Duodenal mucosa (tissue), 2 donors: ENCODE results near the gene C1orf210.

ENCODE experiments used
- H3K27ac ChIP-seq: one replicate; pipeline ENCODE4 v1.7.0; 2013; ENCODE audit warnings: low read depth, low read length
- H3K27me3 ChIP-seq, 2 donors: one replicate each; pipeline ENCODE4 v1.7.0; 2013; ENCODE audit warnings: low read length in 2 of 2, control low read depth in 1 of 2; ENCODE audit not compliant: insufficient read depth in 2 of 2, control insufficient read depth in 1 of 2
- H3K36me3 ChIP-seq, 2 donors: one replicate each; pipeline ENCODE4 v1.7.0; 2013; ENCODE audit warnings: low read length in 2 of 2, control low read depth in 1 of 2; ENCODE audit not compliant: insufficient read depth in 2 of 2, control insufficient read depth in 1 of 2
- H3K4me1 ChIP-seq, 2 donors: one replicate each; pipeline ENCODE4 v1.7.0; 2013; ENCODE audit warnings: low read length in 2 of 2, control low read depth in 1 of 2; ENCODE audit not compliant: insufficient read depth in 2 of 2, control insufficient read depth in 1 of 2
- H3K4me3 ChIP-seq, 2 donors: one replicate each; pipeline ENCODE4 v1.7.0; 2013; ENCODE audit warnings: low read length in 2 of 2, low read depth in 1 of 2
- H3K9ac ChIP-seq, 2 donors: one replicate each; pipeline ENCODE4 v1.7.0; 2013; ENCODE audit warnings: low read length in 2 of 2, low read depth in 1 of 2
- H3K9me3 ChIP-seq, 2 donors: one replicate each; pipeline ENCODE4 v1.7.0; 2013; ENCODE audit warnings: low read length in 2 of 2, control low read depth in 1 of 2; ENCODE audit not compliant: control insufficient read depth in 1 of 2

The C1orf210 gene

DNA sequence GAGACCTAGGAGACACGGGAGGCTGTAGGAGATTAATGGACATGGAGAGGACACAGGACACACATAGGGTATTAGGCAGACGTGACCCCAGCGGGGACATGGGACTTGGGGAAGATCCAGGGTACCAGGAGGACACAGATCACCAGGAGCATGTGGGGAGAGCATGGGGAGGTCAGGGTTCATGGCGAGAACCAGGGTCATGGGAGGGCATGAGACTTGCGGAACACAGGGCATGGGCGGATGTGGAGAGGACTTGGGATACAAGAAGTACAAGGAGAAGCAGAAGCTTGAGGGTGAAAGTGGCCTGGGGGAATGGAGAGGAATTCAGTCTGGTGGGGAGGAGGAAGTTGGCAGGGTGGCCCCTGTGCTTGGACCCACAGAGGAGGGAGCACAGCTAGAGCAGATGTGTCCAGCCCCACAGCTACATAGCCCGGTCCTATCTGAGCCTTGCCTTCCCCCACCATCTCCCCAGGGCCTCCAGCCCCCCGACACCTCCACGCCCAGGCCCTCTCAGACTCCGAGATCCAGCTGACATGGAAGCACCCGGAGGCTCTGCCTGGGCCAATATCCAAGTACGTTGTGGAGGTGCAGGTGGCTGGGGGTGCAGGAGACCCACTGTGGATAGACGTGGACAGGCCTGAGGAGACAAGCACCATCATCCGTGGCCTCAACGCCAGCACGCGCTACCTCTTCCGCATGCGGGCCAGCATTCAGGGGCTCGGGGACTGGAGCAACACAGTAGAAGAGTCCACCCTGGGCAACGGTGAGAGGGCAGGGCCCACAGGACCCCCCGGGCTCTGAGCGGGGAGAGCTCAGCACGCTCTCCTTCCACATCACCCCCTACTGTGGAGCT lies 27.5 kb upstream of the C1orf210 start:
- peaks cover 0 to 4% of the 10 kb centered on the region in 2 donors for H3K4me1 ChIP-seq
- H3K27ac ChIP-seq = no peak overlapping the region
- H3K36me3 ChIP-seq = no peaks in the 10 kb centered on the region
- no peak overlapping the region for H3K9ac ChIP-seq
- no peak overlapping the region for H3K4me3 ChIP-seq
- no peaks in the 10 kb centered on the region for H3K27me3 ChIP-seq
- no peaks in the 10 kb centered on the region for H3K9me3 ChIP-seq

DNA sequence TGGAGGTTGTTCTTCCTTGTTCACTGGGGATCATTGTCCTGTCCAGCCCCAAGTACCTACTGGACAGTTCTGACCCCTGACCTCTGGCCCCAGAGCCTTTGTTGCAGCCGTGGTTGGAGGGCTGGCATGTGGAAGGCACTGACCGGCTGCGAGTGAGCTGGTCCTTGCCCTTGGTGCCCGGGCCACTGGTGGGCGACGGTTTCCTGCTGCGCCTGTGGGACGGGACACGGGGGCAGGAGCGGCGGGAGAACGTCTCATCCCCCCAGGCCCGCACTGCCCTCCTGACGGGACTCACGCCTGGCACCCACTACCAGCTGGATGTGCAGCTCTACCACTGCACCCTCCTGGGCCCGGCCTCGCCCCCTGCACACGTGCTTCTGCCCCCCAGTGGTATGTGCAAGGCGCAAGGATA lies 26.8 kb upstream of the C1orf210 start:
- H3K27me3 ChIP-seq = no peaks in the 10 kb centered on the region
- peaks cover 0 to 4% of the 10 kb centered on the region in 2 donors for H3K4me1 ChIP-seq
- no peak overlapping the region for H3K4me3 ChIP-seq
- no peak overlapping the region for H3K9ac ChIP-seq
- no peak overlapping the region for H3K27ac ChIP-seq
- H3K9me3 ChIP-seq = no peaks in the 10 kb centered on the region
- no peaks in the 10 kb centered on the region for H3K36me3 ChIP-seq

DNA sequence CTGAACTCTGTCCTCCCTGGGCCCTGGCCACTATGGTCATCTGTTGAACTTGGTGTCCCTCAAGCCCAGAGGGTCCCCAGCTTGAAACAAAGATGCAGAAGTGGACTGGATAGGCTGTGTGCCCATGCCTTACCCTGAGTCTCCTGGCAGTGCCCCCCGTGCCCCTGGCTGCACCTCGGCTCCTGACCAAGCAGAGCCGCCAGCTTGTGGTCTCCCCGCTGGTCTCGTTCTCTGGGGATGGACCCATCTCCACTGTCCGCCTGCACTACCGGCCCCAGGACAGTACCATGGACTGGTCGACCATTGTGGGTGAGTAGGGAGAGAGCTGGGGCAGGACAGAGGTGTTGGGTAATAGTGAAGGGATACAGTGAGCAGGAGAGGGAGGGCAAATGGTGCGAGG lies 26.1 kb upstream of the C1orf210 start:
- Histone ChIP-seq H3K4me1 (peaks cover 0 to 4% of the 10 kb centered on the region in 2 donors), H3K4me3 (no peak overlapping the region), H3K36me3 (no peaks in the 10 kb centered on the region), H3K27ac (no peak overlapping the region), H3K9me3 (no peaks in the 10 kb centered on the region), H3K27me3 (no peaks in the 10 kb centered on the region), H3K9ac (no peak overlapping the region)

DNA sequence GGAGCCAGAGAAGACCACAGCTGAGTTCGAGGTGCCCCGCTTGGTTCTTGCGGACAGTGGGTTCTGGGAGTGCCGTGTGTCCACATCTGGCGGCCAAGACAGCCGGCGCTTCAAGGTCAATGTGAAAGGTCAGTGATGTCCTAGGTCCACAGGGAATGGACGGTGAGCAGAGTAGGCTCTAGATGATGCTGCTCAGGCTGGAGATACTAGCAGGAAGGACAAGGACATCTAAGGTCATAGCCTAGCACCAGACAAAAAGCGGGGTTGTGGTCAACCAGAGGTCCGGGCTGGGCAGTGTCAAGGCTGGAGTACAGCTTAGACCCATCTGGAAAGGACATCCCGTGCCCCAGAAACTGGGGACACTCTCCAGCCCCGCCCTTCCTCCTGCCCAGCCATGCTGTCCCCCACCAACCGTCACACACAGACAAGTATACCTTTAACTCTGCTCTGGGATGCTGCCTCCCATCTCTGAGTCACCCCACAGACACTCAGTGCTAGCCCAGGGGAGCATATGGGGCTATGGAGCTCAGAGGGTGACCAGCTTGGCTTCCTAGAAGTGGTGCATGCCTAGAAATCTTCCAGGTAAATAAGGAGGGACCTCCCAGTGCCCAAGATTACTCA lies 24.1 kb upstream of the C1orf210 start:
- no peaks in the 10 kb centered on the region for H3K9me3 ChIP-seq
- no peaks in the 10 kb centered on the region for H3K36me3 ChIP-seq

DNA sequence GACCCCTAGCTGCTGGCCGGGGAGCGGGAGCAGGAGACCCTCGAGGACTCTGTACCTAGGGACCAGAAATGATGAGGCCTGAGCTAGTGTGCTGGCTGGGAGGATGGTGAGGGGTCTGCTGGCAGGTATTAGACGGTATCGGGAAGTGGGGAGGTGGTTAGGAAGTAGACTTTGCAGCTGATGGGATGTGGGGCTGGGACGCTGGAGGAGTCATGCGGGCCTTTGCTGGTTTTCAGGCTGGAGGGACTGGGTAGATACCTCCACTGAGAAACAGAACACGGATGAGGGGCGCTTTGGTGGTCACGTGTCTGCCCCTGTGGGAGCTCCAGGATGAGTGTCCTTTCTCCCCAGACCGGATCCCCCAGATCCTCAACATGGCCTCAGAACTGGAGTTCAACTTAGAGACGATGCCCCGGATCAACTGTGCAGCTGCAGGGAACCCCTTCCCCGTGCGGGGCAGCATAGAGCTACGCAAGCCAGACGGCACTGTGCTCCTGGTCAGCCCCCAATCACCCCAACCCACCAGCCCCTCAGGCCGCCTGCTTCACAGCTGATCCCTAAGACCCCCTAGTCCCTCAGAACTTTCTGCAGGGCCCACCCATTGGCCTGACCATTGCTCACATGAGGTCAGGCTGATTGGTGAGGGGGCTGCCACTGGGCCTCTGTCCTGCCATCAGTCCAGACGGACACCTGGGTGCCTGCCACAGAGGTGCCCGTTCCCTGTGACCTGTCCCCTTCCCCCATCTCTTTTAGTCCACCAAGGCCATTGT lies 23.4 kb upstream of the C1orf210 start:
- H3K27ac ChIP-seq = no peak overlapping the region
- H3K9ac ChIP-seq = no peak overlapping the region
- no peaks in the 10 kb centered on the region for H3K9me3 ChIP-seq
- no peaks in the 10 kb centered on the region for H3K27me3 ChIP-seq
- no peaks in the 10 kb centered on the region for H3K36me3 ChIP-seq
- H3K4me1 ChIP-seq = peaks cover 9 to 13% of the 10 kb centered on the region in 2 donors
- no peak overlapping the region for H3K4me3 ChIP-seq

More for the DNA sequence above, 24.1 kb upstream of the C1orf210 start:
- Histone ChIP-seq H3K4me3 (no peak overlapping the region), H3K27me3 (no peaks in the 10 kb centered on the region), H3K9ac (no peak overlapping the region), H3K27ac (no peak overlapping the region), H3K4me1 (peaks cover 8% of the 10 kb centered on the region in 2 donors)

DNA sequence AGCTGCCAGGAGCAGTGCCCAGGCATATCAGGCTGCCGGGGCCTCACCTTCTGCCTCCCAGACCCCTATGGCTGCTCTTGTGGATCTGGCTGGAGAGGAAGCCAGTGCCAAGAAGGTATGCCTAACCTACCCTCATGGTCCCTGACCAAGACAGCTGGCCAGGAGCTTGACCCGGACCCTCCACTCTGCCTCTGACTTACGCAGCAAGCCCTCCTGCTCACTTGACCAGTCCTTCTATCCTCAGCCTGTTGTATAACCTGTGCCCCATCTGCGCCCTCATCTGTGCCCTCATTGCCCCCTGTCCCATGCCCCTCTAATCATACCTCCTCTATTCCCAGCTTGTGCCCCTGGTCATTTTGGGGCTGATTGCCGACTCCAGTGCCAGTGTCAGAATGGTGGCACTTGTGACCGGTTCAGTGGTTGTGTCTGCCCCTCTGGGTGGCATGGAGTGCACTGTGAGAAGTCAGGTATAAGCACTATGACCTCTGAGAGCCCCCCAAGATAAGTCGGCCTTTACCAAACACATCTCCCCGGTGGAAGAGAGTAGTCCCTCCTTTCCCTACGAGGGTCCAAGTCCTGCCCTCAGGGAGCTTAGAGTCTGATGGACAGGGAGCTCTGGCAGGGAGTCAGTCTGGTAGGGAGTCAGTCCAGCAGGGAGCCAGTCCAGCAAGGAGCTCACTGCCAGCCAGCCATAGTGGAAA lies 22.2 kb upstream of the C1orf210 start:
- Histone ChIP-seq H3K27ac (no peak overlapping the region), H3K9ac (no peak overlapping the region), H3K4me3 (no peak overlapping the region), H3K9me3 (no peaks in the 10 kb centered on the region), H3K27me3 (no peaks in the 10 kb centered on the region), H3K4me1 (peaks cover 15 to 23% of the 10 kb centered on the region in 2 donors), H3K36me3 (no peaks in the 10 kb centered on the region)

DNA sequence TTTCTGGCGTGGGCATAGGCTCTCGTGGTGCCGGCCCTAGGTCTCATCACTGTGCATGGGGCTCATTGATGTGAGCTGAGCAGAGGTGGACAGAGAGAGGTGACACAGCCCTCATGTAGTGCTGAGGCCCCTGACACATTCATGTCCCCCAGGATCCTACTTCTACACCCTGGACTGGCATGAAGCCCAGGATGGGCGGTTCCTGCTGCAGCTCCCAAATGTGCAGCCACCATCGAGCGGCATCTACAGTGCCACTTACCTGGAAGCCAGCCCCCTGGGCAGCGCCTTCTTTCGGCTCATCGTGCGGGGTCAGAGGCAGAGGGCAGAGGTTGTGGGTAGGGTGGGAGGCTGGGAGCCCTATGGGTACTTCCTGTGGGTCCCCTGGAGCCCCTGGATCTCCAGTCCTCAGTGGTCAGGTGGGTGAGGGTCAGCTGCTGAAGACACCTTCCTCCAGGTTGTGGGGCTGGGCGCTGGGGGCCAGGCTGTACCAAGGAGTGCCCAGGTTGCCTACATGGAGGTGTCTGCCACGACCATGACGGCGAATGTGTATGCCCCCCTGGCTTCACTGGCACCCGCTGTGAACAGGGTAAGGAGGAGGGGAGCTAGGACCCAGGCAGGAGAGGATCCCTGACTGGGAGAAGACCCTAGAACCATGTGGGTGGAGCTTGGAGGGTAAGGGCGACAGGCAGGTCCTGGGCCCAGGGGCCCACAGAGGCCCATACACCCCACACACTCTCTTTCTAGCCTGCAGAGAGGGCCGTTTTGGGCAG lies 21.5 kb upstream of the C1orf210 start:
- Histone ChIP-seq H3K4me3 (no peak overlapping the region), H3K27ac (no peak overlapping the region), H3K9ac (no peak overlapping the region), H3K9me3 (no peaks in the 10 kb centered on the region), H3K27me3 (no peaks in the 10 kb centered on the region), H3K36me3 (no peaks in the 10 kb centered on the region), H3K4me1 (peaks cover 22 to 28% of the 10 kb centered on the region in 2 donors)

DNA sequence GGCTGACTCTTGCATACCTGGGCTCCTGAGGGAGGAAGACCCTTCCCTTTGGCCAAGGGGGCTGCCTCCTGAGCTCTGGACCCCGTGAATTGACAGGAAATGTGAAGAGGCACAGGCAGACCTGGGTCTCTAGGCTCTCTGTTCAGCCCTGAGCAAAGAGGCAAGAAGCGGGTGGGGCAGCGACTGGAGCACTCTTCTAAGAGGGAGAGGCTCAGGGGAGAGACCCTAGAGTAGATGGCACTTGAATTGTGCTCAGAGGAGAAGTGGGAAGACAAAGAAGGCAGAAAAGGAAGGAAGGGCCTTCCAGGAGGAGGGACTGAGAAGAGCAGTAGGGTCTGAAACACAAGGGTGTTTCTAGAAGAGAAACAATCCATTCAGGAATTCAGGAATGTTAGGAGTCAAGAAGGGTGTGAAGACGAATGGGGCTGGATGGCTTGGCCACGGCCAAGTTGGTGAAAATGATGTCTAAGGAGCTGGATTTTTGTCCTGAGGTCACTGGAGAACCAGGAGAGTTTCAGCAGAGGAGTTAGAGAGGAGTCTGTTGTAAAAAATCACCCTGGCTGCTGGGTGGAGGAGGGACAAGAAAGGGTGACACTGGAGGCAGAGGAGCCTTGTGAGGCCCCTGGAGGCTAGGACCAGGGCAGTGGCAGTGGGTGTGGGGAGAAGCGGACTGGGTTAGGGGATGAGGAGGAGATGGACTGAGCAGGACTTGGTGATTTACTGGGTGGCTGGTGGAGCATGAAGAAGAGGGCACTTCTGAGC lies 20.7 kb upstream of the C1orf210 start:
- H3K36me3 ChIP-seq = no peaks in the 10 kb centered on the region
- peaks cover 22 to 28% of the 10 kb centered on the region in 2 donors for H3K4me1 ChIP-seq
- H3K27ac ChIP-seq = no peak overlapping the region

DNA sequence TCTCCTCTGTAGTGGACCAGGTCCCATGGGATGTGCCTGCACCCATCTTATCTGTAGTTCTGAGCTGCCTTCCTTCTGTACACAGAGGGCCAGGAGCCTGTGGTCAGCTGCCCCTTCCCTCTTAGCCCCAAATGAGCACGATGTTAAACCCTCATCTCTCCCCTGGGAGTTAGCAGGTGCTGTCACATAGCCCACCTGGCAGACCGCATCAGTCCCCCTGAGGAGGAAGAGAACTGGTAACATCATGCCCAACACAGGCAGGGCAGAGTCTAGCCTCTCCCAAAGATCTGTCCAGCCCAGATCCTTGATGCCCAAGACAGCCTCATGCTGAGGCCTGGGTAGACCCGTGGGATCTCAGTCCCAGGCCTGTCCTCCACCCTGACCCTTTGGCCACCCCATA lies 20.1 kb upstream of the C1orf210 start:
- no peaks in the 10 kb centered on the region for H3K36me3 ChIP-seq
- H3K4me3 ChIP-seq = no peak overlapping the region
- H3K4me1 ChIP-seq = peaks cover 22 to 28% of the 10 kb centered on the region in 2 donors
- no peaks in the 10 kb centered on the region for H3K27me3 ChIP-seq
- no peaks in the 10 kb centered on the region for H3K9me3 ChIP-seq
- H3K9ac ChIP-seq = no peak overlapping the region
- H3K27ac ChIP-seq = no peak overlapping the region

More for the DNA sequence above, 20.7 kb upstream of the C1orf210 start:
- no peak overlapping the region for H3K4me3 ChIP-seq
- H3K9me3 ChIP-seq = no peaks in the 10 kb centered on the region
- no peaks in the 10 kb centered on the region for H3K27me3 ChIP-seq
- H3K9ac ChIP-seq = no peak overlapping the region
